OCI-LY7 (cell line): Measurements from ENCODE around the gene CRYBB3.

ENCODE experiments used
- CTCF ChIP-seq: fragments of 200-600 bp; sonication (generic); conservative IDR thresholded peaks from 2 replicates; pipeline ENCODE4 v1.5.1; 2014; ENCODE audit warnings: mild to moderate bottlenecking, antibody characterized with exemption, low read length, moderate library complexity, mixed read lengths
- EZH2phosphoT487 ChIP-seq: fragments of 200-600 bp; sonication (generic); IDR thresholded peaks from 2 replicates; pipeline ENCODE4 v1.6.1; 2018; ENCODE audit warnings: low read depth, borderline replicate concordance, mild to moderate bottlenecking, mixed run types, antibody characterized with exemption, low read length, moderate library complexity, mixed read lengths

GRCh38 chr22:25174888-25175411, 24.7 kb upstream of the CRYBB3 start:
- TF ChIP-seq CTCF: no peak
- TF ChIP-seq EZH2phosphoT487: no peak
